ENCODE results near the gene THADA.
"Not testable (repeated sequence)": the region's sequence is repeated elsewhere in the genome, so short reads cannot be mapped to it uniquely, and the experiment has no call there.

- TF ChIP-seq CTCF (IDR thresholded peaks at IDR 0.05; ENCODE audit: insufficient read depth, low read length); POLR2AphosphoS5 (IDR thresholded peaks at IDR 0.05; ENCODE audit: low read depth); GABPA (IDR thresholded peaks at IDR 0.05; ENCODE audit: low read depth): not testable (repeated sequence)
- TF ChIP-seq, protein P1, sequence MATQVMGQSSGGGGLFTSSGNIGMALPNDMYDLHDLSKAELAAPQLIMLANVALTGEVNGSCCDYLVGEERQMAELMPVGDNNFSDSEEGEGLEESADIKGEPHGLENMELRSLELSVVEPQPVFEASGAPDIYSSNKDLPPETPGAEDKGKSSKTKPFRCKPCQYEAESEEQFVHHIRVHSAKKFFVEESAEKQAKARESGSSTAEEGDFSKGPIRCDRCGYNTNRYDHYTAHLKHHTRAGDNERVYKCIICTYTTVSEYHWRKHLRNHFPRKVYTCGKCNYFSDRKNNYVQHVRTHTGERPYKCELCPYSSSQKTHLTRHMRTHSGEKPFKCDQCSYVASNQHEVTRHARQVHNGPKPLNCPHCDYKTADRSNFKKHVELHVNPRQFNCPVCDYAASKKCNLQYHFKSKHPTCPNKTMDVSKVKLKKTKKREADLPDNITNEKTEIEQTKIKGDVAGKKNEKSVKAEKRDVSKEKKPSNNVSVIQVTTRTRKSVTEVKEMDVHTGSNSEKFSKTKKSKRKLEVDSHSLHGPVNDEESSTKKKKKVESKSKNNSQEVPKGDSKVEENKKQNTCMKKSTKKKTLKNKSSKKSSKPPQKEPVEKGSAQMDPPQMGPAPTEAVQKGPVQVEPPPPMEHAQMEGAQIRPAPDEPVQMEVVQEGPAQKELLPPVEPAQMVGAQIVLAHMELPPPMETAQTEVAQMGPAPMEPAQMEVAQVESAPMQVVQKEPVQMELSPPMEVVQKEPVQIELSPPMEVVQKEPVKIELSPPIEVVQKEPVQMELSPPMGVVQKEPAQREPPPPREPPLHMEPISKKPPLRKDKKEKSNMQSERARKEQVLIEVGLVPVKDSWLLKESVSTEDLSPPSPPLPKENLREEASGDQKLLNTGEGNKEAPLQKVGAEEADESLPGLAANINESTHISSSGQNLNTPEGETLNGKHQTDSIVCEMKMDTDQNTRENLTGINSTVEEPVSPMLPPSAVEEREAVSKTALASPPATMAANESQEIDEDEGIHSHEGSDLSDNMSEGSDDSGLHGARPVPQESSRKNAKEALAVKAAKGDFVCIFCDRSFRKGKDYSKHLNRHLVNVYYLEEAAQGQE (IDR thresholded peaks at IDR 0.05; ENCODE audit: insufficient replicate concordance, low read depth) = not testable (repeated sequence)
Measured at GRCh38 chr2:43600596-43600995, 4.8 kb upstream of the THADA start.

Measured in HL-60 (cell line).